GM23338 (cell line): ENCODE results near the gene C1orf87. TPM values are rescaled to one million over a fixed set of nuclear protein-coding genes. Genes with fewer than 3 reads are reported as not detected.

Experiments used
- ATAC-seq: fragments of 200-7000 bp; cut with Tn5 transposase; 3 replicates; pipeline ENCODE4 v1.9.1; 2020
- DNase-seq: peaks from one replicate; pipeline ENCODE4 v3.0.0-alpha.2; 2015; ENCODE audit warnings: low spot score
- H2AFZ ChIP-seq: fragments of 200-600 bp; sonication (generic); 2 replicates; pipeline ENCODE4 v1.8.0; 2016; ENCODE audit warnings: antibody characterized with exemption, mild to moderate bottlenecking, moderate library complexity
- H3F3A ChIP-seq: fragments of 200-600 bp; sonication (generic); replicated peaks from 2 replicates; pipeline ENCODE4 v1.8.0; 2017; ENCODE audit warnings: antibody characterized with exemption, mixed run types, low read depth
- H3K27ac ChIP-seq: fragments of 200-600 bp; sonication (generic); 2 replicates; pipeline ENCODE4 v1.6.1; 2016; ENCODE audit warnings: low read depth
- H3K27me3 ChIP-seq: fragments of 200-600 bp; sonication (generic); 2 replicates; pipeline ENCODE4 v1.8.0; 2016; ENCODE audit warnings: mild to moderate bottlenecking, mixed run types, moderate library complexity; ENCODE audit not compliant: insufficient read depth
- H3K36me3 ChIP-seq: fragments of 200-600 bp; sonication (generic); 2 replicates; pipeline ENCODE4 v1.8.0; 2016; ENCODE audit warnings: mild to moderate bottlenecking; ENCODE audit not compliant: insufficient read depth
- H3K4me1 ChIP-seq: fragments of 200-600 bp; sonication (generic); 2 replicates; pipeline ENCODE4 v1.8.0; 2016; ENCODE audit warnings: mild to moderate bottlenecking, moderate library complexity; ENCODE audit not compliant: insufficient read depth
- H3K4me2 ChIP-seq: fragments of 200-600 bp; sonication (generic); 2 replicates; pipeline ENCODE4 v1.7.1; 2017; ENCODE audit warnings: mixed run types
- H3K4me3 ChIP-seq: fragments of 200-600 bp; sonication (generic); 2 replicates; pipeline ENCODE4 v1.6.1; 2016; ENCODE audit warnings: mixed run types
- H3K79me2 ChIP-seq: fragments of 200-600 bp; sonication (generic); replicated peaks from 2 replicates; pipeline ENCODE4 v1.8.0; 2017; ENCODE audit warnings: mild to moderate bottlenecking; ENCODE audit not compliant: insufficient read depth
- H3K9me2 ChIP-seq: fragments of 200-600 bp; sonication (generic); 2 replicates; pipeline ENCODE4 v1.8.0; 2017; ENCODE audit not compliant: insufficient read depth
- H4K20me1 ChIP-seq: fragments of 200-600 bp; sonication (generic); replicated peaks from 2 replicates; pipeline ENCODE4 v1.8.0; 2017; ENCODE audit warnings: mild to moderate bottlenecking; ENCODE audit not compliant: insufficient read depth
- H3K27ac Mint-ChIP-seq: 2 replicates; pipeline ENCODE4 v1.8.0; 2020; ENCODE audit warnings: inconsistent platforms, mild to moderate bottlenecking, moderate library complexity, mixed read lengths
- H3K27me3 Mint-ChIP-seq: 3 replicates; pipeline ENCODE4 v1.8.0; 2022; ENCODE audit warnings: low read depth, mild to moderate bottlenecking, moderate library complexity, mixed read lengths, inconsistent platforms; ENCODE audit not compliant: insufficient read depth, poor library complexity
- H3K36me3 Mint-ChIP-seq: 3 replicates; pipeline ENCODE4 v1.8.0; 2021; ENCODE audit warnings: low read depth, mild to moderate bottlenecking, inconsistent platforms, moderate library complexity, mixed read lengths
- H3K4me1 Mint-ChIP-seq: 3 replicates; pipeline ENCODE4 v1.8.0; 2020; ENCODE audit warnings: mild to moderate bottlenecking, inconsistent platforms, mixed read lengths
- H3K4me3 Mint-ChIP-seq: 3 replicates; pipeline ENCODE4 v1.8.0; 2021; ENCODE audit warnings: moderate library complexity, mild to moderate bottlenecking, inconsistent platforms, mixed read lengths
- H3K9me3 Mint-ChIP-seq: 3 replicates; pipeline ENCODE4 v1.8.0; 2020; ENCODE audit warnings: moderate library complexity, mild to moderate bottlenecking, inconsistent platforms, mixed read lengths
- CREB1 ChIP-seq: fragments of 250-450 bp; sonication (Bioruptor Pico); IDR thresholded peaks from 2 replicates; pipeline ENCODE4 v1.5.0; 2020; ENCODE audit warnings: low read depth, mild to moderate bottlenecking, moderate library complexity
- CTCF ChIP-seq, 2 experiments: fragments of 200-600 bp in 1 of 2; sonication (generic) in 1 of 2; conservative IDR thresholded peaks; 2 replicates each; pipeline versions ENCODE4 v1.5.1 to v1.6.1; 2016 to 2017; ENCODE audit warnings: antibody characterized with exemption in 2 of 2, low read depth in 2 of 2, mild to moderate bottlenecking in 2 of 2, moderate library complexity in 1 of 2
- ETS1 ChIP-seq: IDR thresholded peaks from 2 replicates; pipeline ENCODE4 v1.6.1; 2016; ENCODE audit warnings: antibody characterized with exemption
- EZH2 ChIP-seq: fragments of 200-600 bp; sonication (generic); IDR thresholded peaks from one replicate; pipeline ENCODE4 v1.8.0; 2017; ENCODE audit warnings: antibody characterized with exemption, mild to moderate bottlenecking, low read depth; ENCODE audit not compliant: unreplicated experiment
- EZH2phosphoT487 ChIP-seq: fragments of 200-600 bp; sonication (generic); IDR thresholded peaks from one replicate; pipeline ENCODE4 v1.8.1; 2018; ENCODE audit warnings: antibody characterized with exemption; ENCODE audit not compliant: unreplicated experiment
- JUNB ChIP-seq: IDR thresholded peaks from one replicate; pipeline ENCODE4 v1.6.1; 2016; ENCODE audit warnings: antibody characterized with exemption; ENCODE audit not compliant: unreplicated experiment
- NANOG ChIP-seq: IDR thresholded peaks from 2 replicates; pipeline ENCODE4 v1.6.1; 2016; ENCODE audit warnings: antibody characterized with exemption, borderline replicate concordance
- POLR2AphosphoS5 ChIP-seq: IDR thresholded peaks from 2 replicates; pipeline ENCODE4 v1.6.1; 2016; ENCODE audit warnings: antibody characterized with exemption, low read depth
- REST ChIP-seq: IDR thresholded peaks from one replicate; pipeline ENCODE4 v1.6.1; 2018; ENCODE audit warnings: antibody characterized with exemption; ENCODE audit not compliant: unreplicated experiment
- STAT1 ChIP-seq: IDR thresholded peaks from one replicate; pipeline ENCODE4 v1.6.1; 2016; ENCODE audit warnings: antibody characterized with exemption; ENCODE audit not compliant: unreplicated experiment
- ZNF114 ChIP-seq: fragments of 250-450 bp; sonication (Bioruptor Pico); IDR thresholded peaks from 2 replicates; pipeline ENCODE4 v1.5.0; 2020; ENCODE audit warnings: mild to moderate bottlenecking, moderate library complexity
- ZNF331 ChIP-seq: fragments of 250-450 bp; sonication (Bioruptor Pico); IDR thresholded peaks from 2 replicates; pipeline ENCODE4 v1.5.0; 2020; ENCODE audit warnings: low read depth, mild to moderate bottlenecking, moderate library complexity
- polyA plus RNA-seq: library from polyadenylated mRNA; unstranded; fragments of >200 nt; fragmentation: Nextera tagmentation; extraction: Ambion mirVana; gene quantifications from 2 replicates; pipeline ENCODE4 v1.2.1, GENCODE V29; 2016
- total RNA-seq: library from RNA; depleted of rRNA; stranded (reverse); fragments of >200 nt; shearing (Covaris generic); gene quantifications from 2 replicates; pipeline ENCODE4 v1.2.3, GENCODE V29; 2014
- TF ChIP-seq, protein P1 (sequence below): fragments of 250-450 bp; sonication (Bioruptor Pico); IDR thresholded peaks from 2 replicates; pipeline ENCODE4 v1.5.0; 2020; ENCODE audit warnings: mild to moderate bottlenecking, moderate library complexity

The C1orf87 gene
- total and polyA plus RNA-seq, 2 experiments from 2014 or later: 0.07 to 0.21 TPM

- Mint-ChIP-seq H3K27me3 (no peaks in the 10 kb centered on the region), H3K27ac (no peak overlapping the region), H3K4me3 (no peak overlapping the region), H3K4me1 (no peaks in the 10 kb centered on the region), H3K9me3 (no peaks in the 10 kb centered on the region), H3K36me3 (no peaks in the 10 kb centered on the region)
- Histone ChIP-seq H3K27me3 (no peaks in the 10 kb centered on the region), H3K36me3 (no peaks in the 10 kb centered on the region), H3K4me3 (no peak overlapping the region), H3K79me2 (no peaks in the 10 kb centered on the region), H3K27ac (no peak overlapping the region), H3K4me2 (no peak overlapping the region), H4K20me1 (no peaks in the 10 kb centered on the region), H3K4me1 (no peaks in the 10 kb centered on the region), H3F3A (no peaks in the 10 kb centered on the region), H2AFZ (no peak overlapping the region), H3K9me2 (no peaks in the 10 kb centered on the region)
- DNase-seq (no peak), ATAC-seq (no peak)
- TF ChIP-seq NANOG: no peak
- no peak for TF ChIP-seq REST
- no peak for TF ChIP-seq EZH2phosphoT487
- TF ChIP-seq ETS1: no peak
- TF ChIP-seq ZNF331: no peak
- TF ChIP-seq EZH2: no peak
- TF ChIP-seq ZNF114 (CRISPR knock-in tag): no peak
- TF ChIP-seq, protein P1, sequence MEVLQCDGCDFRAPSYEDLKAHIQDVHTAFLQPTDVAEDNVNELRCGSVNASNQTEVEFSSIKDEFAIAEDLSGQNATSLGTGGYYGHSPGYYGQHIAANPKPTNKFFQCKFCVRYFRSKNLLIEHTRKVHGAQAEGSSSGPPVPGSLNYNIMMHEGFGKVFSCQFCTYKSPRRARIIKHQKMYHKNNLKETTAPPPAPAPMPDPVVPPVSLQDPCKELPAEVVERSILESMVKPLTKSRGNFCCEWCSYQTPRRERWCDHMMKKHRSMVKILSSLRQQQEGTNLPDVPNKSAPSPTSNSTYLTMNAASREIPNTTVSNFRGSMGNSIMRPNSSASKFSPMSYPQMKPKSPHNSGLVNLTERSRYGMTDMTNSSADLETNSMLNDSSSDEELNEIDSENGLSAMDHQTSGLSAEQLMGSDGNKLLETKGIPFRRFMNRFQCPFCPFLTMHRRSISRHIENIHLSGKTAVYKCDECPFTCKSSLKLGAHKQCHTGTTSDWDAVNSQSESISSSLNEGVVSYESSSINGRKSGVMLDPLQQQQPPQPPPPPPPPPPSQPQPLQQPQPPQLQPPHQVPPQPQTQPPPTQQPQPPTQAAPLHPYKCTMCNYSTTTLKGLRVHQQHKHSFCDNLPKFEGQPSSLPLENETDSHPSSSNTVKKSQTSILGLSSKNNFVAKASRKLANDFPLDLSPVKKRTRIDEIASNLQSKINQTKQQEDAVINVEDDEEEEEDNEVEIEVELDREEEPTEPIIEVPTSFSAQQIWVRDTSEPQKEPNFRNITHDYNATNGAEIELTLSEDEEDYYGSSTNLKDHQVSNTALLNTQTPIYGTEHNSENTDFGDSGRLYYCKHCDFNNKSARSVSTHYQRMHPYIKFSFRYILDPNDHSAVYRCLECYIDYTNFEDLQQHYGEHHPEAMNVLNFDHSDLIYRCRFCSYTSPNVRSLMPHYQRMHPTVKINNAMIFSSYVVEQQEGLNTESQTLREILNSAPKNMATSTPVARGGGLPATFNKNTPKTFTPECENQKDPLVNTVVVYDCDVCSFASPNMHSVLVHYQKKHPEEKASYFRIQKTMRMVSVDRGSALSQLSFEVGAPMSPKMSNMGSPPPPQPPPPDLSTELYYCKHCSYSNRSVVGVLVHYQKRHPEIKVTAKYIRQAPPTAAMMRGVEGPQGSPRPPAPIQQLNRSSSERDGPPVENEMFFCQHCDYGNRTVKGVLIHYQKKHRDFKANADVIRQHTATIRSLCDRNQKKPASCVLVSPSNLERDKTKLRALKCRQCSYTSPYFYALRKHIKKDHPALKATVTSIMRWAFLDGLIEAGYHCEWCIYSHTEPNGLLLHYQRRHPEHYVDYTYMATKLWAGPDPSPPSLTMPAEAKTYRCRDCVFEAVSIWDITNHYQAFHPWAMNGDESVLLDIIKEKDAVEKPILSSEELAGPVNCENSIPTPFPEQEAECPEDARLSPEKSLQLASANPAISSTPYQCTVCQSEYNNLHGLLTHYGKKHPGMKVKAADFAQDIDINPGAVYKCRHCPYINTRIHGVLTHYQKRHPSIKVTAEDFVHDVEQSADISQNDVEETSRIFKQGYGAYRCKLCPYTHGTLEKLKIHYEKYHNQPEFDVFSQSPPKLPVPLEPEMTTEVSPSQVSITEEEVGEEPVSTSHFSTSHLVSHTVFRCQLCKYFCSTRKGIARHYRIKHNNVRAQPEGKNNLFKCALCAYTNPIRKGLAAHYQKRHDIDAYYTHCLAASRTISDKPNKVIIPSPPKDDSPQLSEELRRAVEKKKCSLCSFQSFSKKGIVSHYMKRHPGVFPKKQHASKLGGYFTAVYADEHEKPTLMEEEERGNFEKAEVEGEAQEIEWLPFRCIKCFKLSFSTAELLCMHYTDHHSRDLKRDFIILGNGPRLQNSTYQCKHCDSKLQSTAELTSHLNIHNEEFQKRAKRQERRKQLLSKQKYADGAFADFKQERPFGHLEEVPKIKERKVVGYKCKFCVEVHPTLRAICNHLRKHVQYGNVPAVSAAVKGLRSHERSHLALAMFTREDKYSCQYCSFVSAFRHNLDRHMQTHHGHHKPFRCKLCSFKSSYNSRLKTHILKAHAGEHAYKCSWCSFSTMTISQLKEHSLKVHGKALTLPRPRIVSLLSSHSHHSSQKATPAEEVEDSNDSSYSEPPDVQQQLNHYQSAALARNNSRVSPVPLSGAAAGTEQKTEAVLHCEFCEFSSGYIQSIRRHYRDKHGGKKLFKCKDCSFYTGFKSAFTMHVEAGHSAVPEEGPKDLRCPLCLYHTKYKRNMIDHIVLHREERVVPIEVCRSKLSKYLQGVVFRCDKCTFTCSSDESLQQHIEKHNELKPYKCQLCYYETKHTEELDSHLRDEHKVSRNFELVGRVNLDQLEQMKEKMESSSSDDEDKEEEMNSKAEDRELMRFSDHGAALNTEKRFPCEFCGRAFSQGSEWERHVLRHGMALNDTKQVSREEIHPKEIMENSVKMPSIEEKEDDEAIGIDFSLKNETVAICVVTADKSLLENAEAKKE (CRISPR knock-in tag): no peak
- no peak for TF ChIP-seq JUNB
- TF ChIP-seq STAT1: no peak
- TF ChIP-seq CTCF (conservative IDR thresholded peaks at IDR 0.05; ENCODE audit: low read depth in 2 of 2): no peak
- no peak for TF ChIP-seq CREB1 (CRISPR knock-in tag)
- no peak for TF ChIP-seq POLR2AphosphoS5
These were observed 65.1 kb downstream of the C1orf87 start for GRCh38 chr1:60008500-60008899.
